ENCODE results near the gene KIF3C. TPM values are rescaled to one million over a fixed set of nuclear protein-coding genes. Genes with fewer than 3 reads are reported as not detected.

KIF3C gene
- total and polyA plus RNA-seq, 3 donors from 2014 or later: 7.1 to 9.8 (median 8.7) TPM

DNA sequence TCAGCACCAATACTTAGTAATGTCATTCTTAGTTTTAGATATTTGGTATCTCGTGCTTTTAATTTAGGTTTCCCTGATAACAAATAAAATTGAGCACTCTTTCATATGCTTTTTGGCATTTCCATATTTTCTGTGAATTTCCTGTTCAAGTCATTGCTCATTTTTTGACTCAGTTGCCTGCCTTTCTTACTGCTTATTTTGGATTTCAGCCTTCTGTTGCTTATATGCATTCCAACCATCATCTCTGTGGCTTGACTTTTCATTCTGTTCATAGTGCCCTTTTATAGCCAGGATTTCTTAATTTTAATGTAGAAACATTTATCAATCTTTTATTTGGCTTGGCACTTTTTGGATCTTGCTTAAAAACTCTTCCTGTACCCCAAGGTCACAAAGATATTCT, 14.5 kb upstream of the KIF3C start:
- H3K27ac ChIP-seq: no peak overlapping the region
- intact Hi-C loops (cut with DNase I; ENCODE audit: low total_unique reads): loop anchor here (10.0 kb wide), 1 partner anchor 148 kb away; no protein-coding TSS in a partner anchor

GRCh38 chr2:25994509-25994908, 12.2 kb upstream of the KIF3C start:
- no peaks in the 10 kb centered on the region for H3K27me3 ChIP-seq
- intact Hi-C loops (cut with DNase I; ENCODE audit: low total_unique reads): loop anchor here (10.0 kb wide), 1 partner anchor 150 kb away; no protein-coding TSS in a partner anchor
- no peaks in the 10 kb centered on the region for H3K36me3 ChIP-seq (ENCODE audit: low read depth, missing control alignments)
- TF ChIP-seq, protein P1, sequence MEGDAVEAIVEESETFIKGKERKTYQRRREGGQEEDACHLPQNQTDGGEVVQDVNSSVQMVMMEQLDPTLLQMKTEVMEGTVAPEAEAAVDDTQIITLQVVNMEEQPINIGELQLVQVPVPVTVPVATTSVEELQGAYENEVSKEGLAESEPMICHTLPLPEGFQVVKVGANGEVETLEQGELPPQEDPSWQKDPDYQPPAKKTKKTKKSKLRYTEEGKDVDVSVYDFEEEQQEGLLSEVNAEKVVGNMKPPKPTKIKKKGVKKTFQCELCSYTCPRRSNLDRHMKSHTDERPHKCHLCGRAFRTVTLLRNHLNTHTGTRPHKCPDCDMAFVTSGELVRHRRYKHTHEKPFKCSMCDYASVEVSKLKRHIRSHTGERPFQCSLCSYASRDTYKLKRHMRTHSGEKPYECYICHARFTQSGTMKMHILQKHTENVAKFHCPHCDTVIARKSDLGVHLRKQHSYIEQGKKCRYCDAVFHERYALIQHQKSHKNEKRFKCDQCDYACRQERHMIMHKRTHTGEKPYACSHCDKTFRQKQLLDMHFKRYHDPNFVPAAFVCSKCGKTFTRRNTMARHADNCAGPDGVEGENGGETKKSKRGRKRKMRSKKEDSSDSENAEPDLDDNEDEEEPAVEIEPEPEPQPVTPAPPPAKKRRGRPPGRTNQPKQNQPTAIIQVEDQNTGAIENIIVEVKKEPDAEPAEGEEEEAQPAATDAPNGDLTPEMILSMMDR (IDR thresholded peaks at IDR 0.05): no peak
- TF ChIP-seq POLR2A (IDR thresholded peaks at IDR 0.05): no peak
- DNase-seq: no peak
- WGBS, 2 donors: 93 to 94% methylated on average over 15 of the region's 15 CpGs
- H3K4me1 ChIP-seq: no peaks in the 10 kb centered on the region
- no peak overlapping the region for H3K4me3 ChIP-seq
- H3K27ac ChIP-seq: no peak overlapping the region
- H3K9me3 ChIP-seq: no peaks in the 10 kb centered on the region

More for the DNA sequence above, 14.5 kb upstream of the KIF3C start:
- no peak overlapping the region for H3K4me3 ChIP-seq
- no peaks in the 10 kb centered on the region for H3K36me3 ChIP-seq (ENCODE audit: low read depth, missing control alignments)
- no peak for DNase-seq
- no peaks in the 10 kb centered on the region for H3K27me3 ChIP-seq
- peaks cover 10% of the 10 kb centered on the region for H3K4me1 ChIP-seq
- H3K9me3 ChIP-seq: no peaks in the 10 kb centered on the region
- WGBS, 2 donors: 81 to 84% methylated on average over 1 of the region's 1 CpG
- TF ChIP-seq POLR2A (IDR thresholded peaks at IDR 0.05): no peak
- TF ChIP-seq, protein P1 (IDR thresholded peaks at IDR 0.05): no peak

DNA sequence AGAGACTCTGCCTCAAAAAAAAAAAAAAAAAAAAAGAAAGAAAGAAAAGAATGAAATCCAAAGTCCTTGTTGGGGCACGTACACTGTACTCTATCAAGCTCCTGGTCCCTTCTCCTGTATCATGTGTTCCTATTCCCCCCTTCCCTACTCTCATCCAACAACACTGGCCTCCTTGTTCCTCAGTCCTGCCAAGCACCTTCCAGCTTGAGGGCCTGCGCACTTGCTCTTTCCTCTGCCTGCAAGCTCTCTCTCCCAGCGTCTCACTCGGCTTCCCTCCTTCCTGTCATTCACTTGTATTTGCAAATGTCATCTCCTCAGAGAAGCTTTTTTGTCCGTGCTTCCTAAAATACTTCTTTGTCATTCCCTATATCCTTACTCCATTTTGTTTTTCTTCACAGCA, 10.8 kb upstream of the KIF3C start:
- Histone ChIP-seq H3K4me3 (no peak overlapping the region), H3K27me3 (no peaks in the 10 kb centered on the region), H3K27ac (no peak overlapping the region), H3K9me3 (no peaks in the 10 kb centered on the region), H3K4me1 (no peaks in the 10 kb centered on the region), H3K36me3 (ENCODE audit: low read depth, missing control alignments) (no peaks in the 10 kb centered on the region)
- intact Hi-C loops (cut with DNase I; ENCODE audit: low total_unique reads): loop anchor here (10.0 kb wide), 1 partner anchor 152 kb away; no protein-coding TSS in a partner anchor
- DNase-seq: no peak
- WGBS, 2 donors: 79 to 87% methylated on average over 5 of the region's 5 CpGs
- TF ChIP-seq POLR2A (IDR thresholded peaks at IDR 0.05): no peak
- TF ChIP-seq, protein P1 (IDR thresholded peaks at IDR 0.05): no peak

DNA sequence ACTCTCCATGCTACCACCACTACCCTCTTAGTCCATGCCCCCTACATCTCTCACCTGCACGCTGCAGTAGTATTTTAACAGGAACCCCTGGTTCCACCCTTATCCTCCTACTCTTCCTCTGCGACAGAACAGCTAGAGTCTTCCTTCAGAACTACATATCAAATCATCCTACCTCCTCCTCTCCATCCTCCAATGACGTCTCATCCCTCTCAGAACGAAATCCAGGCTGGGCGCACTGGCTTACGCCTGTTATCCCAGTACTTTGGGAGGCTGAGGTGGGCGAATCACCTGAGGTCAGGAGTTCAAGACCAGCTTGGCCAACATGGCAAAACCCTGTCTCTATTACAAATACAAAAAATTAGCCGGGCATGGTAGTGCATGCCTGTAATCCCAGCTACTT, 10.3 kb upstream of the KIF3C start:
- Histone ChIP-seq H3K4me3 (no peak overlapping the region), H3K4me1 (no peaks in the 10 kb centered on the region), H3K36me3 (ENCODE audit: low read depth, missing control alignments) (no peaks in the 10 kb centered on the region), H3K27me3 (no peaks in the 10 kb centered on the region), H3K9me3 (no peaks in the 10 kb centered on the region), H3K27ac (no peak overlapping the region)
- DNase-seq: no peak
- 91 to 95% methylated on average over 8 of the region's 8 CpGs for WGBS, 2 donors
- TF ChIP-seq POLR2A (IDR thresholded peaks at IDR 0.05): no peak
- TF ChIP-seq, protein P1 (IDR thresholded peaks at IDR 0.05): no peak
- intact Hi-C loops (cut with DNase I; ENCODE audit: low total_unique reads): loop anchor here (10.0 kb wide), 1 partner anchor 152 kb away; no protein-coding TSS in a partner anchor

GRCh38 chr2:25991965-25992364, 9.7 kb upstream of the KIF3C start:
- intact Hi-C loops (cut with DNase I; ENCODE audit: low total_unique reads): loop anchor here (10.0 kb wide), 1 partner anchor 153 kb away; no protein-coding TSS in a partner anchor
- no peaks in the 10 kb centered on the region for H3K4me1 ChIP-seq
- no peak overlapping the region for H3K27ac ChIP-seq
- no peak for DNase-seq
- no peaks in the 10 kb centered on the region for H3K9me3 ChIP-seq
- TF ChIP-seq, protein P1 (IDR thresholded peaks at IDR 0.05): no peak
- TF ChIP-seq POLR2A (IDR thresholded peaks at IDR 0.05): no peak
- no peaks in the 10 kb centered on the region for H3K36me3 ChIP-seq (ENCODE audit: low read depth, missing control alignments)
- H3K4me3 ChIP-seq: no peak overlapping the region
- WGBS, 2 donors: 80% methylated on average over 3 of the region's 3 CpGs
- no peaks in the 10 kb centered on the region for H3K27me3 ChIP-seq

Measured in testis (tissue), 3 donors.